Smooth muscle cell (in vitro differentiated cells): ENCODE results near the gene COQ6. TPM values are rescaled to one million over a fixed set of nuclear protein-coding genes. Genes with fewer than 3 reads are reported as not detected.

Experiments used
- DNase-seq: peaks from one replicate; lab custom pipeline; 2025; ENCODE audit not compliant: unreplicated experiment; lab: John Stamatoyannopoulos, UW
- H2AFZ ChIP-seq: fragments of 200-600 bp; sonication (generic); 2 replicates; pipeline ENCODE4 v1.6.0; 2016; ENCODE audit warnings: antibody characterized with exemption, low read depth, mild to moderate bottlenecking
- H3F3A ChIP-seq: fragments of 200-600 bp; sonication (generic); 2 replicates; pipeline ENCODE4 v1.6.0; 2017; ENCODE audit warnings: antibody characterized with exemption, low read depth
- H3K27ac ChIP-seq: fragments of 200-600 bp; sonication (generic); 2 replicates; pipeline ENCODE4 v1.5.1; 2016; ENCODE audit warnings: low read depth, mild to moderate bottlenecking
- H3K27me3 ChIP-seq: fragments of 200-600 bp; sonication (generic); 2 replicates; pipeline ENCODE4 v1.6.1; 2016; ENCODE audit warnings: low read depth, mild to moderate bottlenecking
- H3K36me3 ChIP-seq: fragments of 200-600 bp; sonication (generic); 2 replicates; pipeline ENCODE4 v1.5.1; 2016; ENCODE audit warnings: low read depth
- H3K4me1 ChIP-seq: fragments of 200-600 bp; sonication (generic); 2 replicates; pipeline ENCODE4 v1.5.1; 2016; ENCODE audit warnings: low read depth
- H3K4me2 ChIP-seq: fragments of 200-600 bp; sonication (generic); 2 replicates; pipeline ENCODE4 v1.6.0; 2016; ENCODE audit warnings: mild to moderate bottlenecking
- H3K4me3 ChIP-seq: fragments of 200-600 bp; sonication (generic); 2 replicates; pipeline ENCODE4 v1.5.1; 2016; ENCODE audit warnings: mild to moderate bottlenecking
- H3K79me2 ChIP-seq: fragments of 200-600 bp; sonication (generic); 2 replicates; pipeline ENCODE4 v1.6.0; 2016; ENCODE audit warnings: low read depth, mild to moderate bottlenecking
- H3K9ac ChIP-seq: fragments of 200-600 bp; sonication (generic); 2 replicates; pipeline ENCODE4 v1.6.0; 2016; ENCODE audit warnings: low read depth
- H3K9me3 ChIP-seq: fragments of 200-600 bp; sonication (generic); replicated peaks from 2 replicates; pipeline ENCODE4 v1.5.1; 2016; ENCODE audit warnings: low read depth
- H4K20me1 ChIP-seq: fragments of 200-600 bp; sonication (generic); 2 replicates; pipeline ENCODE4 v1.6.0; 2016; ENCODE audit warnings: low read depth
- WGBS: methylation state at CpG from one replicate; pipeline ENCODE4 v1.1.7; 2016; ENCODE audit warnings: low lambda C conversion rate; 5-methylcytosine and 5-hydroxymethylcytosine counted together
- polyA plus RNA-seq: library from polyadenylated mRNA; unstranded; fragments of >200 nt; fragmentation: Nextera tagmentation; extraction: Ambion mirVana; gene quantifications from 2 replicates; pipeline ENCODE4 v1.2.1, GENCODE V29; 2016
- total RNA-seq: library from RNA; depleted of rRNA; stranded (reverse); fragments of >200 nt; gene quantifications from 2 replicates; pipeline ENCODE4 v1.2.3, GENCODE V29; 2014
- TF ChIP-seq, protein P1 (sequence below): fragments of 200-600 bp; sonication (generic); IDR thresholded peaks from 2 replicates; pipeline ENCODE4 v1.5.1; 2017; ENCODE audit warnings: borderline replicate concordance, mild to moderate bottlenecking, antibody characterized with exemption; ENCODE audit not compliant: insufficient read depth, poor library complexity, severe bottlenecking

The COQ6 gene
- total and polyA plus RNA-seq, 2 experiments from 2014 or later, result 16.8 to 18.2 TPM

DNA sequence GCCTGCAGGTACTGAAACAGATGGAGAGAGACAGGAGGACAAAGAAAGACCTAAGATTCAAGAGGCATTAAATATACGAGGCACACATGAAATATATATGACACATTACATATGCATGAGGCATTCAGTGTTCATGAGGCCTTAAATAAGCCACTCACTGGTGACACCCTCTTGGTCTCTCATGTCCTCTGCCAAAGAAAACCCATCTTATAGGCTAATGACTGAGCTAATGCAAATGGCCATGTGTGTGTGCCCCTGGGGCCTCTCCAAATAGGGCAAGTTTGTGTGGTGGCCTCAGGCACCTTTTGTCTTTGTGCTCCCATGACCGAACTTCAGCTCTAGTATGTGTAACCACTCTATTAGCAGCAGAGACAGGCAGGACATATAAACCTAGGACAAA is 18.8 kb downstream of the COQ6 start:
- no peaks in the 10 kb centered on the region for H3F3A ChIP-seq
- TF ChIP-seq, protein P1, sequence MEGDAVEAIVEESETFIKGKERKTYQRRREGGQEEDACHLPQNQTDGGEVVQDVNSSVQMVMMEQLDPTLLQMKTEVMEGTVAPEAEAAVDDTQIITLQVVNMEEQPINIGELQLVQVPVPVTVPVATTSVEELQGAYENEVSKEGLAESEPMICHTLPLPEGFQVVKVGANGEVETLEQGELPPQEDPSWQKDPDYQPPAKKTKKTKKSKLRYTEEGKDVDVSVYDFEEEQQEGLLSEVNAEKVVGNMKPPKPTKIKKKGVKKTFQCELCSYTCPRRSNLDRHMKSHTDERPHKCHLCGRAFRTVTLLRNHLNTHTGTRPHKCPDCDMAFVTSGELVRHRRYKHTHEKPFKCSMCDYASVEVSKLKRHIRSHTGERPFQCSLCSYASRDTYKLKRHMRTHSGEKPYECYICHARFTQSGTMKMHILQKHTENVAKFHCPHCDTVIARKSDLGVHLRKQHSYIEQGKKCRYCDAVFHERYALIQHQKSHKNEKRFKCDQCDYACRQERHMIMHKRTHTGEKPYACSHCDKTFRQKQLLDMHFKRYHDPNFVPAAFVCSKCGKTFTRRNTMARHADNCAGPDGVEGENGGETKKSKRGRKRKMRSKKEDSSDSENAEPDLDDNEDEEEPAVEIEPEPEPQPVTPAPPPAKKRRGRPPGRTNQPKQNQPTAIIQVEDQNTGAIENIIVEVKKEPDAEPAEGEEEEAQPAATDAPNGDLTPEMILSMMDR, result no peak
- H3K4me1 ChIP-seq, result no peaks in the 10 kb centered on the region
- no peaks in the 10 kb centered on the region for H4K20me1 ChIP-seq
- no peak for DNase-seq
- WGBS, result 86% methylated on average over 2 of the region's 2 CpGs
- no peak overlapping the region for H3K9ac ChIP-seq
- no peak overlapping the region for H3K4me2 ChIP-seq
- no peaks in the 10 kb centered on the region for H3K9me3 ChIP-seq
- no peaks in the 10 kb centered on the region for H3K27me3 ChIP-seq
- no peak overlapping the region for H3K4me3 ChIP-seq
- H3K27ac ChIP-seq, result no peak overlapping the region
- H2AFZ ChIP-seq, result no peak overlapping the region
- no peaks in the 10 kb centered on the region for H3K79me2 ChIP-seq
- no peaks in the 10 kb centered on the region for H3K36me3 ChIP-seq

DNA sequence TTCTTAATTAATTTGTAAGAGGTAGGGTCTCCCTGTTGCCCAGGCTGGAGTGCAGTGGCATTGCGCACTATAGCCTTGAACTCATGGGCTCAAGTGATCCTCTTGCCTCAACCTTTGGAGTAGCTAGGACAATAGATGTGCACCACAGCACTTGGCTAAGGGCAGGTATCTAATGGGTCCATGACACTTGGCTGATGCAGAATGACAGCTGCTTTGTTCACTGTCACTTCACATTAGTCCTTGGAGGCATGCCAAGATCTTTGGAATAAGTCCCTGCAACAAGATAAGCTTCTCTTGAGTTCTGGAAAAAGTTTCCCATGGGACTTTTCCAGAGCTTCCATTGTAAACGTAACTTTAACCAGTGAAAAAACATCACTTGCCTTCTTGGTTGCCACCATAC is 23.4 kb downstream of the COQ6 start:
- 70% methylated on average over 2 of the region's 2 CpGs for WGBS
- Histone ChIP-seq H3K9me3 (no peaks in the 10 kb centered on the region), H2AFZ (no peak overlapping the region), H3F3A (no peaks in the 10 kb centered on the region), H3K4me3 (no peak overlapping the region), H3K4me1 (no peaks in the 10 kb centered on the region), H3K36me3 (no peaks in the 10 kb centered on the region), H3K79me2 (no peaks in the 10 kb centered on the region), H3K4me2 (no peak overlapping the region), H3K27me3 (no peaks in the 10 kb centered on the region), H3K27ac (no peak overlapping the region), H3K9ac (no peak overlapping the region), H4K20me1 (no peaks in the 10 kb centered on the region)
- TF ChIP-seq, protein P1, result no peak
- DNase-seq, result no peak

DNA sequence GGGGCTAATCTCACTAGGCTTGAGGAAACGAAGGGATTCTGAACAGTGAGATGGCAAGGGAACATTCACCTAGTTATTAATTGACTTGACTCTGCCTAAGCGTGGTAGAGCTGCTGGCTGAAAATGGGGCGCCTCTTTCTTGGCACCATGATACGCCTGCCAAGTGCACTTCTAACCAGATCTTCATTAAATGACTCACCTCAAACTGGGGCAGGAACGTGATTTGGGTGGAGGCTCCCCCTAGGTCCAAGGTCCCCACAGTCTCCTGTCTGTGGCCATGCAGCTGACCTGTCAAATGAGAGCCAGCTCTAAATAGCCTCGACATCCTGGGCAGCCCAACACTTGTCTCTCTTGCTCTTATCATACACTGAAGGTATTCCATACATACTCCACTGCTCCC is 26.0 kb downstream of the COQ6 start:
- no peaks in the 10 kb centered on the region for H3K27me3 ChIP-seq
- no peaks in the 10 kb centered on the region for H3K9me3 ChIP-seq
- no peaks in the 10 kb centered on the region for H4K20me1 ChIP-seq
- no peak overlapping the region for H2AFZ ChIP-seq
- H3K4me1 ChIP-seq, result no peaks in the 10 kb centered on the region
- TF ChIP-seq, protein P1, result no peak
- H3K79me2 ChIP-seq, result no peaks in the 10 kb centered on the region
- H3K9ac ChIP-seq, result no peak overlapping the region
- H3K4me2 ChIP-seq, result no peak overlapping the region
- no peaks in the 10 kb centered on the region for H3F3A ChIP-seq
- 98% methylated on average over 6 of the region's 6 CpGs for WGBS
- no peak for DNase-seq
- H3K36me3 ChIP-seq, result no peaks in the 10 kb centered on the region
- no peak overlapping the region for H3K4me3 ChIP-seq
- no peak overlapping the region for H3K27ac ChIP-seq

DNA sequence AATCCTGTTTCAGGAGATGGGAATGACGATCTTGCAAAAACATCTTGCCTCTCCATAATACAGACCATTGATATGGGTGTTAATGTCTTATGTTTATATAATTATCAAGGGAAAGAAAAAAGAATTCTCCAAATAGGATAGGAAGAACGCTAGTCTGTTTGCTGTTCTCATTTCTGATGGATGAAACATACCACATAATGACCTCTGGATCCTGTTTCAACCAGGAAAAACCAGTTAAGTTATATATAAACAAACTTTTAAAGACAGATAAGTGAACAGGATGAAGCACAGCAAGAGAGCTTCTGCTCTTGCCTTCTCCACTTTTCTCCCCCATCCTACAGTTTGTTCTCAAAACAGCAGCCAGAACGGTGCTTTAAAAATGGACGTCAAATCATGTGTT is 27.8 kb downstream of the COQ6 start:
- Histone ChIP-seq H3K4me2 (no peak overlapping the region), H3K79me2 (no peaks in the 10 kb centered on the region), H3K9me3 (no peaks in the 10 kb centered on the region), H3K27me3 (no peaks in the 10 kb centered on the region), H3K4me3 (no peak overlapping the region), H3K27ac (no peak overlapping the region), H3F3A (no peaks in the 10 kb centered on the region), H2AFZ (no peak overlapping the region), H3K36me3 (no peaks in the 10 kb centered on the region), H3K9ac (no peak overlapping the region), H3K4me1 (no peaks in the 10 kb centered on the region), H4K20me1 (no peaks in the 10 kb centered on the region)
- TF ChIP-seq, protein P1, result no peak
- WGBS, result 41% methylated on average over 4 of the region's 4 CpGs
- no peak for DNase-seq
